ENCODE measurements around the gene TMEM263. TPM values are rescaled to one million over a fixed set of nuclear protein-coding genes. Genes with fewer than 3 reads are reported as not detected.
"Not testable (repeated sequence)": the region's sequence is repeated elsewhere in the genome, so short reads cannot be mapped to it uniquely, and the experiment has no call there.

The TMEM263 gene
- 49.4 TPM for total RNA-seq

DNA sequence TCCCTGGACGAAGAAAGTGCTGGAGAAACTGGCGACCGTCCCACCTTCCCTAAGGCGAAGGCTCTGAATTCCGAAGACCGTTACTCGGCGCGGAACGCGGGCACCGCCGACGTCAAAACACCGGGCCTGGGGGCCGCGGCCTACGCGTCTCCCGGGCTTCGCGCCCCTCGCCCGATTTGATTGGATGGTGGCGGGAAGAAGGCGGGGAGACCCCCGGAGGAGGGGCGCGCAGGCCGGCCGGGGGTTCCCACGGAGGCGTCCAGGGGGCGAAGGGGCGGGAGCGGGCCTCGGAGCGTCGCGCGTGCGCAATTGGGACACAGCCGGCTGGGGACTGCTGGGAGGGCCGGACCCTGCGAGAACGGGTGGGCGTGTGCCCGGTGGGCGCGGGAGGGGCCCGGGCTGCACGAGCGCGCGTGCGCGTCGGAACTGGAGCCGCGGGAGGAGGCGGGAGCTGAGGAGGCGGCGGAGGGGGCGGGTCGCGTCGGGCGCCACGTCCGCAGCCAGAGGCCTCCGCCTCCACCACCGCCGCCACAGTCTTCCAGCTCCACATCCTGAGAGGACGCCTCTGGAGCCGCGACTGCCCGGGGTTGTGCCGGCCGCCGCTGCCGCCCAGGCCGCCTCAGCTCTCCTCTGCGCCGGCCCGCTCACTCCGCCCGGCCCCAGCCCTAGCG lies at the start of gene TMEM263:
Gene TMEM263, plus strand, starts transcription at position 531 of the 671 bp plus-strand sequence. CDS start 11,210 bp downstream, outside the sequence.
- DNase-seq (ENCODE audit: low spot score): peak; percentile 94

DNA sequence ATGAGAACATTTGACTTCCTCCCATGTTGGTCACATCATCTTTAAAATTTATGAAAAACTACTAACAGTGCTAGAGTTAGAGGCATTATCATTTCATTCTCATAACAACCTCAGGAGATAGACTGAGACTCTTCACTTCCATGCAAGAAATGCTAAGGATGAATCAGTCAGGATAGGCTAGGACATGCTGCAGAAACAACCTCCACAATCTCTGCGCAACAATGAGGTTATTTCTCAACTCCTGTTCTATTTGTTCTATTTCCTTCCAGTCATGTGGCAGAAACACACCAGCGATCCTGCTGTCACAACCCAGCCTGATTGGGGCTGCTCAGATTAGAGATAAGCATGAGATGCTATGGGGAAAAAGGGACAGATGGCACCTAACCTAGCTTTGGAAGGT lies 49.0 kb upstream of the TMEM263 start:
- DNase-seq (ENCODE audit: low spot score): no peak

DNA sequence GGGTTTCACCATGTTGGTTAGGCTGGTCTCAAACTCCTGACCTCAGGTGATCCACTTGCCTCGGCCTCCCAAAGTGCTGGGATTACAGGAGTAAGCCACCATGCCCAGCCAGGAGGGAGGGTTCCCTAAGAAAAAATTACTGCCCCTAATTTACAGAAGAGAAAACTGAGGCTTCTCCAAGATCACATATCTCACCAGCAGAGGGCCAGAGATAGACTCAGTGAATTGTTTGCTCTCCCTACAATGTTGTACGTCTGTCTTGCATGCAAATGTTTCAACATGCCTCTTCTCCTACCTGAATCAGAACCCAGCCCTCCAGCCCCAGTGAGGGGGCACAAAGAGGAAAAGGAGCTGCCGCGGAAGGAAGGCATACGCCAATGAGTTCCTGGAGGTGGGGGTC lies 48.3 kb upstream of the TMEM263 start:
- DNase-seq (ENCODE audit: low spot score): no peak

GRCh38 chr12:106907846-106908245 lies 47.9 kb upstream of the TMEM263 start:
- DNase-seq (ENCODE audit: low spot score): no peak

DNA sequence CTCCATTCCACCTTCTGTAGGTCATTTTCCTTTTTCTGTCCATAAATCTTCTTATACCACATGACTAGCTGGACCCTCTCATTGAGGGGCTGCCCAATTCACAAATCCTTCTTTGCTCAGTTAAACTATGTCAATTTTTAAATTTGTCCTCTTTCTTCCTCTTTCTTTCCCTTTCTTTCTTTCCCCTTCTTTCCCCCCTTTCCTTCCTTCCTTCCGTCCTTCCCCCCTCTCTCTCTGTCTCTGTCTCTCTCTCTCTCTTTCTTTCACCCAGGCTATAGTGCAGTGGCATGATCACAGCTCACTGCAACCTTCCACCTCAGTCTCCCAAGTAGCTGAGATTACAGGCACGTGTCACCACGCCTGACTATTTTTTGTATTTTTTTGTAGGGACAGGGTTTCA lies 47.1 kb upstream of the TMEM263 start:
- DNase-seq (ENCODE audit: low spot score): no peak

DNA sequence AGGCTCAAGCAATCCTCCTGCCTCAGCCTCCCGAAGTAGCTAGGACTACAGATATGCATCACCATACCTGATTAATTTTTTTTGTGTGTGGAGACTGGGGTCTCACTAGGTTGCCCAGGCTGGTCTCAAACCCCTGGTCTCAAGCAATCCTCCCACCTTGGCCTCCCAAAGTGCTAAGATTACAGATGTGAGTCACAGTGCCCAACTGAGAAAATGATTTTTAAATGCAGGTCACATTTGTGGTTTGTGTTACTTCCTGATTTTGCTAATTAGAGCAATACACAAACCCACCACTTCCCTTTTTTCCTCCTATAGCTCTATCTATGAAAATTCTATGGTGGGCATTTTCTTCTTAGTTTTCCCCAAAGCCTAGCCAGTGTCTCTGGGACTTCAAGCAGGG lies 45.5 kb upstream of the TMEM263 start:
- no peak for DNase-seq (ENCODE audit: low spot score)

DNA sequence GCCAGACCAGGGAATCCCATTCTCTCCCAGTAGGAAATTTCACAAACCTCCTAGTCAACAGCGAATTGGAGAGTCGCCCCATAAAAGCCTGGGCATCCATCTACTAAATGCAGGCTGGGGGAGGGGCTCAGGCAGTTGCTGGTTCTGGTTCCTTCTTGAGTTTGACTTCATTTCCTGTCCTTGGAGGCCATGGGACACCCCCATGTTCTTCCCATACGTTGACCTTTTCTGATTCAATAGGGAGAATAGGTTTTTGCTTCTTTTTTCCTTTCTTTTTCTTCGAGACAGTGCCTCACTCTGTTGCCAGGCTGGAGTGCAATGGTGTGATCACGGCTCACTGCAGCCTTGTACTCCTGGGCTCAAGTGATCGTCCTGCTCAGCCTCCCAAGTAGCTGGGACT lies 44.1 kb upstream of the TMEM263 start:
- DNase-seq (ENCODE audit: low spot score): no peak

DNA sequence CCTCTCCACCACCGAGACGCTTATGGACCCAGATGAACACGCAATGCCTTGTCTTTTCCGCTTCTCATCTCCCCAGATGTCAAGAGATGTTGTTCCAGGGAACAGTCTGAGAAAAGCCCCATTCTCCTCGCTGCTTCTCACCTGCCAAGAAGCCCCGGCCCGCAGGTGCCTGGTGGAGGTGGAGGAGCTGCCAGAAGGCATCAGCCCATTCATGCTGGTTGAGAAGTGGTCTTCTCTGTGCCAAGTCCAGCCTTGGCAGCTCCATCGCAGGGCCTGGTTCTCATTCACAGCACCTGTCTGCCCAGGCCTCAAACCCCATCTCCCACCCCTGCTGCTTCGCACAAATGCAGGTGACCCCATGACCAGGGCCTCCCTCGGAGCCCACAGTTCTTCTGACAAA lies 42.3 kb upstream of the TMEM263 start:
- DNase-seq (ENCODE audit: low spot score): no peak

DNA sequence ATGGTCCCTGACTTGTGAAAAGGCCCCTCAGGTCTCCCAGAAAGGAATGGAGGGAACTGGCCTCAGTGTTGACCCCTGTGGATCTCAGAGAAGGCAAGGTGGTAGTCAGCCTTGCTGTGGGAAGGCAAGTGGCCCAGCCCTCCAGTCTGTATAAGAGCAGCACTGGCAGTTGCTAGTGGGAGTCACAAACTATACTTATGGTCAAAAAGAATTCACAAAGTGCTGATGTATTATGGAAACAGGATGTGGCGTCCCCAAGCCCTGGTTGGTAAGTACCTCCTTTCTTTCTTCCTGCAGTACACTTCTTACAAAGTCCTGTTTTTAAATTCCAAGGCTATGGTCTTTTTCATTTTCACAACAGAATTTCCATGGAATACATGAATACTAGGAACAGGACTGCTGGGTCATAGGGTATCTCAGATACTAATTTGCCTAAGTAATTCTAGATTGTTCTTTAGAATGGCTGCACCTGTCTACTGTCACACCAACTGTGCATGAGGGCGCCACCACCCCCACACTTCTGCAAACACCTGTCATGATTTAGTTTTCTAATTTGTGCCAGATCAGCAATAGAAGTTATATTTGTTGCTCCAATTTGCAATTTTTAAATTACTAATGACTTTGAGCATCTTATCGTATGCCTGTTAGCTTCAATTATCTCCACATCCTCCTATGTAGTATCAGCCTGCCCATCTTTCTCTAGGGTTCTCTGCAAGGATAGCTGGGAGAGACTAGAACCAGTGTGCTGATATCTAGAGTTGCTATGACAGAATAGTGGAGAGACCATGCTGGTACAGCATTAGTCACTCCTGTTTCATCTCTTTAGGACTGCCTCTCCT lies 40.7 kb upstream of the TMEM263 start:
- DNase-seq (ENCODE audit: low spot score): no peak

DNA sequence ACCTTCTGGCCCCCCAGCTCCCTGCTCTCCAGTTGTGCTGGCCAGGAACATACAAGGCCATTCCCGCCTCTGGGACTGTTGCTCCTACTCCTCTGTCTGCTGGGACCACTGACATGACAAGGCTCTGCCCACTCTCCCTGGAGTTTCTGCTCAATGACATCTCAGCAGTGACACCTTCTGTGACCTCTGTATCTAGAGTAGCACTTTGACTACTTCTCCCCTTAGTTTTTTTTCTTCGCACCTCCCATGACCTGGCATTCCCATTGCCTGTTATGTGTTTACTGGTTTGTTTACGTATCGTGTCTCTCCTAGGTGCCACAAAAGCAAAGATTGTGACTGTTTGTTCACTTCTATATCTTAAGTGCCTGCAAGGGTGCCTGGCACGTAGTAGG lies 40.1 kb upstream of the TMEM263 start:
- DNase-seq (ENCODE audit: low spot score): no peak

- no peak for DNase-seq (ENCODE audit: low spot score)
Measured at GRCh38 chr12:106917503-106917902, 38.2 kb upstream of the TMEM263 start.

DNA sequence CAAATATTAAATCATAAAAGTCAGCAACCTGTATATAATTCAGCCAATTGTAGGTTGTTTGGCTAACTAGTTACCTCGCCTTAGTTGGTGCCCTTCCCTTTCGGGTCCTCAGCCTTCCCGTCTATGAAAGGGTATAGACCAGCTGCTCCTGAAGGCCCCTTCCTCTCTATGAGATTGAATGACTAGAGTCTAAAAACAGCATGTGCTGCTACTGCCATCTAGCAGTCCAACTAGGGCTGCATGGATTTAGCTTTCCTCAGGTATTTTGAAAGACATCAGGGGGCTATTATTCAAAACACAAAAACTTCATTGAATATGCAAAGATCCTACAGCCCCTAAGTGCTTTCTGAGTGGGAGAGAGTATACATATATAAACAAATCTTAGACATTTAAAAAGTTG lies 37.0 kb upstream of the TMEM263 start:
- no peak for DNase-seq (ENCODE audit: low spot score)

DNA sequence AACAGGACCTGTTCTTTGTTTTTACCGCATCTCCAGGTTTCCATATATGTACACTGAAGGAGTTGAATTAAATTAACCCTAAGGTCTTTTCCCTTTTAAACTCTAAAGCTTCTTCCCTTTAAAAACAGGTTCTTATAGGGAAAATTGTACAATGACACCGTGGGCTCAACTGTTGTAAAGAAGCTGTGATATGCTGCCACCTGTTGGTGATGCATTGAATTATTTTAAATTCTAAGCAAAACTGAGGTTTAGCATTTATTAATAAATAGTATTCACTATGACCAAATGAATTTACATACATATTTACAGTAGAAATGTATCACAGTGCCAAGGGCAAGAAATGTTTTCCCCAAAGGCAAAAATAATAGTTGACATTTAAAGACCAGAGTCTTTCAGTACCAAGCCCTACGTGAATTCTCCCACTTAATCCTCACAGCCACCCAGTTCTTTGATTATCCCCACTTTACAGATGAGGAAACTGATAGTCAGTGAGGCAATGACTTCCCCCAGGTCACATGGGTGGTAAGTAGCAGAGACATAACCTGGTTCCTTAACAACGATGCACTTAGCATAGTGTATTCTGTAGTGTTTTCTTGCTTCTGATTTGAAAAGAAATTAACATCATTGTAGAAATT lies 35.7 kb upstream of the TMEM263 start:
- DNase-seq (ENCODE audit: low spot score): no peak

DNA sequence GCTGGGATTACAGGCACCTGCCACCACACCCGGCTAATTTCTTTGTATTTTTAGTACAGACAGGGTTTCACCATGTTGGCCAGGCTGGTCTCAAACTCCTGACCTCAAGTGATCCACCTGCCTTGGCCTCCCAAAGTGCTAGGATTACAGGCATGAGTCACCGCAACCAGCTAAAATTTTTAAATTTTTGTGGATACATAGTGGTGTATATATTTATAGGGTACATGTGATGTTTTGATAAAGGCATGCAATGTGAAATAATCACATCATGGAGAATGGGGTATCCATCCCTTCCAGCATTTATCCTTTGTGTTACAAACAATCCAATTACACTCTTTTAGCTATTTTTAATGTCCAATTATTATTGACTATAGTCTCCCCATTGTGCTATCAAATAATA lies 33.7 kb upstream of the TMEM263 start:
- not testable (repeated sequence) for DNase-seq (ENCODE audit: low spot score)

- not testable (repeated sequence) for DNase-seq (ENCODE audit: low spot score)
Measured at GRCh38 chr12:106923594-106923993, 32.1 kb upstream of the TMEM263 start.

- no peak for DNase-seq (ENCODE audit: low spot score)
Measured at GRCh38 chr12:106924268-106924861, 31.3 kb upstream of the TMEM263 start.

- DNase-seq (ENCODE audit: low spot score): no peak
Measured at GRCh38 chr12:106926657-106927056, 29.1 kb upstream of the TMEM263 start.

GRCh38 chr12:106934277-106934676 lies 21.4 kb upstream of the TMEM263 start:
- DNase-seq (ENCODE audit: low spot score): no peak

DNA sequence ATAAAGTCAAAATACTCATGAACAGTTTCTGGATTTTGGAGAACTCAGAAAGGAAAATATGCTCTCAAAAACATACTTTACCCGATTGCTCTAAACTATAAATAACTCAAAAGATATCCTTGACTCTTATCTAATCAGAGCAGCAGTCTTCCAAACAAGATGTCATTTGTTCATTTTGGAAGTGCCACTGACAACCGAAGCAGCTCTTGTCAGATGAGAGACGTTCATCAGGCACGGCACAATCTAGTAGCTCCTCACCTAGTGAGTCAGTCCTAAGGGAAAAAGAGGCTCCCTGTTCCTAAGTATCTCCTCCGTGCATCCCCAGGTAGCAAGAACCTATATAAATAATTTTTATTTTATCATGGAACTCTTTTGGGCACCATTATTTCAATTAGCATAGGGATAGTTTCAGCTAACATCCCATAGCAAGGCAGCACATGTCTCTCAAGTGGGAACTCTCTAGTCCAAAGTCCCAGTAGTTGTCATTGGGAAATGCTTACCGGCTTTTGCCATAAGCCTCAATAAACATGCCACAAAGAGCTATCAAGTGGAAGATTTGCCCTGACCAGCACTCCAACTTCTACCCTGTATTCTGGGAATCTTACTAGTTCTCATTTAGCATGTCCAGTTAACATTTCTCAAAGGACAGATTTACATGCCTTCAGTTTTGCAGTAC lies 14.1 kb upstream of the TMEM263 start:
- DNase-seq (ENCODE audit: low spot score): no peak

DNA sequence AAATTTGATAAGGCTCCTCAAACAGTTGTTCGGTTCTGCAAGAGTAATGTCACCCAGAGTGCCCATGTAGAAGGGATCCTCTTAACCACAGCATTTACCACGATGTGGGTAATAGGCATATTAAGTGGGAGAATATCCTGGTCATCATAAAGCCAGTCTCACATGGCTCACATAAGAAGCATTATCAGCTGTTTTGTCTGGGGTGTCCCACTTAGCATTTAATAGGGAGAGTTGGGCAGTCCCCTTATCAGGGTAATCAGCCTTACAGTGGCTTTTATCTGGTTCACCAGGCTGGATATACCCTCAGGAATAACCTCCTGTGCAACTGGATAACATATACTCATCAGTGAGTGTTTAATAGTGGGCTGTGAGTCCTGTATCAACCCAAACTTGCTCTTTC lies 12.9 kb upstream of the TMEM263 start:
- DNase-seq (ENCODE audit: low spot score): no peak

GRCh38 chr12:106945261-106945851 lies 10.4 kb upstream of the TMEM263 start:
- DNase-seq (ENCODE audit: low spot score): no peak

Data from mucosa of gallbladder (tissue), 1 donor.